ENCODE measurements around the gene PSMA7.

PSMA7 gene

DNA sequence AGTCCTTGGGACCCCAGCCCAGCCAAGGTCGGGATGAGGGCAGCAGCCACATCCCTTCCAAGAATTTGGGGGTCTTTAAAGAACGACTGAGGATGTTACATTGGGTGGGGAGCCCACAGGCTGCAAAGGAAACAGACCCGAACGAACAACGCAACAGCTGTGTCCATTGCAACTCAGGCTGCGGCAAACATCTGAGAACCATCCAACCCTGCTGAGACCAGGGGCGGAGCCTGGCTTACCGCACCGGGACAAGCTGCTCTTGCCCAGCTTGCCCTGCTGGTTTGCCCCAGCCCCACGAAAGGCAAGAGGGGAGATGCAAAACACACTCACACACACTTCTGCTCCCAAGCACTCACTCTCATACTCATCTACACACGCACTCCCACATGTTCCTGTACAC, 56.0 kb downstream of the PSMA7 start:
- no peak for DNase-seq (ENCODE audit: low read depth)
